Keratinocyte (primary cell): ENCODE data around the gene SDK1. TPM values are rescaled to one million over a fixed set of nuclear protein-coding genes. Genes with fewer than 3 reads are reported as not detected.

Experiments
- DNase-seq: peaks from one replicate; pipeline ENCODE4 v3.0.0-alpha.2; 2011; ENCODE audit warnings: low read depth, missing footprints, low spot score
- FAIRE-seq: peaks from 2 replicates; lab custom pipeline; 2011; peaks lifted over from hg19 to GRCh38; lab: Jason Lieb, UNC
- H2AFZ ChIP-seq: 2 replicates; pipeline ENCODE4 v1.6.0; 2012; ENCODE audit warnings: low read length, control low read depth, inconsistent platforms; ENCODE audit not compliant: control insufficient read depth
- H3K27ac ChIP-seq: 2 replicates; pipeline ENCODE4 v1.5.1; 2011; ENCODE audit warnings: low read length; ENCODE audit not compliant: control insufficient read depth, insufficient read depth
- H3K27me3 ChIP-seq: 3 replicates; pipeline ENCODE4 v1.6.0; 2011; ENCODE audit warnings: low read length; ENCODE audit not compliant: control insufficient read depth, insufficient read depth; ENCODE audit errors: extremely low read depth
- H3K36me3 ChIP-seq, 2 experiments: 2 replicates in 1 of 2; 3 replicates in 1 of 2; pipeline ENCODE4 v1.5.1; 2011; ENCODE audit warnings: low read length in 2 of 2, mild to moderate bottlenecking in 1 of 2; ENCODE audit not compliant: control insufficient read depth in 2 of 2, insufficient read depth in 2 of 2; ENCODE audit errors: extremely low read depth in 1 of 2
- H3K4me1 ChIP-seq: 3 replicates; pipeline ENCODE4 v1.5.1; 2011; ENCODE audit warnings: low read length; ENCODE audit not compliant: control insufficient read depth, insufficient read depth; ENCODE audit errors: extremely low read depth
- H3K4me2 ChIP-seq: 3 replicates; pipeline ENCODE4 v1.6.0; 2011; ENCODE audit warnings: low read depth, low read length; ENCODE audit not compliant: control insufficient read depth, insufficient read depth; ENCODE audit errors: extremely low read depth
- H3K4me3 ChIP-seq, 3 experiments: fragments of 200-600 bp in 1 of 3; sonication (generic) in 1 of 3; 2 replicates in 2 of 3; 3 replicates in 1 of 3; pipeline ENCODE4 v1.5.1; 2011 to 2016; ENCODE audit warnings: low read length in 3 of 3, mild to moderate bottlenecking in 3 of 3, control low read depth in 2 of 3, inconsistent platforms in 1 of 3, low read depth in 1 of 3, mixed read lengths in 1 of 3, mixed run types in 1 of 3, moderate library complexity in 1 of 3; ENCODE audit not compliant: control insufficient read depth in 2 of 3, insufficient read depth in 2 of 3; ENCODE audit errors: extremely low read depth in 1 of 3
- H3K79me2 ChIP-seq: 2 replicates; pipeline ENCODE4 v1.6.0; 2012; ENCODE audit warnings: low read length; ENCODE audit not compliant: control insufficient read depth, insufficient read depth
- H3K9ac ChIP-seq: 3 replicates; pipeline ENCODE4 v1.6.0; 2011; ENCODE audit warnings: low read length; ENCODE audit not compliant: control insufficient read depth, insufficient read depth; ENCODE audit errors: extremely low read depth
- H3K9me1 ChIP-seq: 3 replicates; pipeline ENCODE4 v1.6.0; 2011; ENCODE audit warnings: low read length; ENCODE audit not compliant: control insufficient read depth, insufficient read depth; ENCODE audit errors: extremely low read depth
- H3K9me3 ChIP-seq: 2 replicates; pipeline ENCODE4 v1.5.1; 2012; ENCODE audit warnings: low read depth, low read length; ENCODE audit not compliant: control insufficient read depth
- H4K20me1 ChIP-seq: 3 replicates; pipeline ENCODE4 v1.6.0; 2011; ENCODE audit warnings: low read length; ENCODE audit not compliant: control insufficient read depth, insufficient read depth; ENCODE audit errors: extremely low read depth
- CTCF ChIP-seq, 3 experiments: IDR thresholded peaks in 1 of 3; conservative IDR thresholded peaks in 1 of 3; optimal IDR thresholded peaks in 1 of 3; 2 replicates in 2 of 3; 3 replicates in 1 of 3; pipeline versions ENCODE3 to v1.5.1; 2011; ENCODE audit warnings: low read length in 3 of 3, mild to moderate bottlenecking in 3 of 3, moderate library complexity in 2 of 3, control low read depth in 1 of 3, inconsistent platforms in 1 of 3; ENCODE audit not compliant: insufficient read depth in 2 of 3; ENCODE audit errors: extremely low read depth in 1 of 3
- EZH2 ChIP-seq: IDR thresholded peaks from one replicate; pipeline ENCODE4 v1.6.1; 2012; ENCODE audit warnings: inconsistent platforms, mild to moderate bottlenecking, low read length, moderate library complexity
- dilution Hi-C: fragments of 300-500 bp; cut with MboI; formaldehyde crosslinking; loops from one replicate; pipeline ENCODE4 v1.7.0; 2020; ENCODE audit warnings: low sequenced_read_pairs; ENCODE audit not compliant: extremely low pct_ligation_motif_present
- polyA plus RNA-seq, 5 experiments: library from polyadenylated mRNA; depleted of rRNA in 3 of 5; stranded (reverse) in 3 of 5; stranded (forward) in 1 of 5; unstranded in 1 of 5; fragments of >200 nt; gene quantifications; 1 replicate in 1 of 5; 2 replicates in 3 of 5; 3 replicates in 1 of 5; pipeline versions ENCODE4 v1.2.1 to v1.2.3, GENCODE V29; 2011 to 2012; ENCODE audit warnings: missing spikeins in 2 of 5, low read depth in 1 of 5, low replicate concordance in 1 of 5

The SDK1 gene
- polyA plus RNA-seq, 1 donor (not counting 4 experiments of a cell fraction or from before 2014, with no cell fraction given) = 0.66 TPM

GRCh38 chr7:4200546-4201094 lies 899.6 kb downstream of the SDK1 start:
- Histone ChIP-seq H3K36me3 (no peaks in the 10 kb centered on the region), H3K9me3 (peaks cover 5% of the 10 kb centered on the region), H3K4me3 (no peak overlapping the region), H3K4me1 (peaks cover 7% of the 10 kb centered on the region), H3K27ac (no peak overlapping the region), H3K27me3 (no peaks in the 10 kb centered on the region), H4K20me1 (no peaks in the 10 kb centered on the region), H3K4me2 (peak overlapping the region; percentile 4), H3K9ac (no peak overlapping the region), H3K79me2 (no peaks in the 10 kb centered on the region), H2AFZ (peak overlapping the region; percentile 35), H3K9me1 (no peaks in the 10 kb centered on the region)
- TF ChIP-seq CTCF (optimal IDR thresholded peaks at IDR 0.05 in 1 of 3, IDR thresholded peaks at IDR 0.05 in 1 of 3, conservative IDR thresholded peaks at IDR 0.05 in 1 of 3; ENCODE audit: extremely low read depth in 1 of 3, insufficient read depth in 2 of 3, low read length in 3 of 3) = no peak
- no peak for TF ChIP-seq EZH2
- FAIRE-seq (no peak), DNase-seq (peak; percentile 73)
- dilution Hi-C loops = no loop called here

DNA sequence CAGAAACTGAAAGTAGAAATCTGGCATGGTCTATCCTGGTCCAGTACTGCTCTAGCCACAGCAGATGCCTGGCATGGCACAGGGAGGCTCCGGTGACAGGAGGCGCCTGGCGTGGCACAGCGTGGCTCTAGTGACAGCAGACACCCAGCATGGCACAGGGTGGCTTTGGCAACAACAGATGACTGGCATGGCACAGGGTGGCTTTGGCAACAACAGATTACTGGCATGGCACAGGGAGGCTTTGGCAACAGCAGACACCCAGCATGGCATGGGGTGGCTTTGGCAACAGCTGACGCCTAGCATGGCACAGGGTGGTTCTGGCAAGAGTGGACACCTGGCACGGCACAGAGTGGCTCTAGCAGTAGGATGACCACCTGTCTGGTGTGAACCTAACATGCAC lies 900.5 kb downstream of the SDK1 start:
- FAIRE-seq (no peak), DNase-seq (no peak)
- Histone ChIP-seq H3K79me2 (no peaks in the 10 kb centered on the region), H2AFZ (no peak overlapping the region), H4K20me1 (no peaks in the 10 kb centered on the region), H3K27me3 (no peaks in the 10 kb centered on the region), H3K9me1 (no peaks in the 10 kb centered on the region), H3K36me3 (no peaks in the 10 kb centered on the region), H3K27ac (no peak overlapping the region), H3K4me3 (no peak overlapping the region), H3K9ac (no peak overlapping the region), H3K4me1 (peaks cover 6% of the 10 kb centered on the region), H3K9me3 (peaks cover 5% of the 10 kb centered on the region), H3K4me2 (no peak overlapping the region)
- dilution Hi-C loops = no loop called here
- TF ChIP-seq CTCF (optimal IDR thresholded peaks at IDR 0.05 in 1 of 3, IDR thresholded peaks at IDR 0.05 in 1 of 3, conservative IDR thresholded peaks at IDR 0.05 in 1 of 3; ENCODE audit: extremely low read depth in 1 of 3, insufficient read depth in 2 of 3, low read length in 3 of 3) (no peak), EZH2 (no peak)
